Mesodermal cell (in vitro differentiated cells): ENCODE data around the gene SERPINB6. TPM values are rescaled to one million over a fixed set of nuclear protein-coding genes. Genes with fewer than 3 reads are reported as not detected.

ENCODE experiments used
- H3K27ac ChIP-seq: 2 replicates; pipeline ENCODE4 v1.7.0; 2013; ENCODE audit warnings: mild to moderate bottlenecking, low read depth, low read length, moderate library complexity; ENCODE audit not compliant: severe bottlenecking
- H3K36me3 ChIP-seq: 2 replicates; pipeline ENCODE4 v1.7.1; 2013; ENCODE audit warnings: mild to moderate bottlenecking, low read length, moderate library complexity; ENCODE audit not compliant: control insufficient read depth, insufficient read depth
- H3K4me1 ChIP-seq: one replicate; pipeline ENCODE4 v1.7.1; 2013; ENCODE audit warnings: mild to moderate bottlenecking, low read length; ENCODE audit not compliant: insufficient read depth, control insufficient read depth, poor library complexity, severe bottlenecking
- H3K4me3 ChIP-seq: 2 replicates; pipeline ENCODE4 v1.7.0; 2013; ENCODE audit warnings: low read length, control low read depth, mild to moderate bottlenecking; ENCODE audit not compliant: insufficient read depth, poor library complexity, severe bottlenecking; ENCODE audit errors: extremely low read depth
- H3K9me3 ChIP-seq: 2 replicates; pipeline ENCODE4 v1.7.1; 2013; ENCODE audit warnings: mild to moderate bottlenecking, low read length, moderate library complexity; ENCODE audit not compliant: control insufficient read depth
- WGBS, 2 experiments: methylation state at CpG; one replicate each; pipeline ENCODE4 v1.1.5; 2013; ENCODE audit warnings: missing lambda C conversion rate in 2 of 2; ENCODE audit not compliant: insufficient coverage in 2 of 2; 5-methylcytosine and 5-hydroxymethylcytosine counted together
- polyA plus RNA-seq, 2 experiments: library from polyadenylated mRNA; stranded (reverse); fragments of 50-300 nt; gene quantifications; one replicate each; pipeline ENCODE4 v1.2.3, GENCODE V29; 2013

SERPINB6 gene
- 75.6 TPM for polyA plus RNA-seq (2013, experiment 1 of 2)
- 76.2 TPM for polyA plus RNA-seq (2013, experiment 2 of 2)

DNA sequence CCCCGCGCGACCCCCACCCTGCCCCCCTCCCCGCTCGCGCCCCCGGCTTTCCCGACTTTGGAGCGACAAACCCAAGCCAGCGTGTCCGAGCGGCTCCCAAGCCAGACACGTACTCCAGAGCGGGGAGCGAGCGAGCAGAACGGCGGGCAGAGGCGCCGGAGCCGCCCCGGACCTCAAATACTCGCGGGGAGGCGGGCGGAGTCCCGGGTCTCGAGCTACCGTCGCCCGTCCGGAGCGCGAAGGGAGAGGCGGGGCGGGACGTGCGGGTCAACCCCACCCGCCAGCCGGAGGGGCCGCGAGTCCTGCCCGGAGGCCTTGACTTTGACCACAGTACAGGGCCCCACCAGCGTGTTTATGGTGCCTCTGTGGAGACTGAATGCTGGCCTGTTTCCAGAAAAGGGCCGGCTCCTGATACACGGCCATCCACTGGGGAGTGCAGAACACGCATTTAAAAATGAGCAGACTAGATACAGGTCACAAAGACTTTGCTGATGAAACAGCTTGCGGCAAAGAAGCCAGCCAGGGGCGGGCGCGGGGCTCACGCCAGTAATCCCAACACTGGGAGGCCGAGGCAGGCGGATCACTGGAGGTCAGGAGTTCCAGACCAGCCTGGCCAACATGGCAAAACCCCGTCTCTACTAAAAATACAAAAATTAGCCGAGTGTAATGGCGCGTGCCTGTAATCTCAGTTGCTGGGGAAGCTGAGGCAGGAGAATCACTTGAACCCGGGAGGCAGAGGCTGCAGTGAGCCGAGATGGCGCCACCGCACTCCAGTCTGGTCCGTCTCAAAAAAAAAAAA, at the start of gene SERPINB6:
Gene SERPINB6, minus strand, starts transcription at position 148 of the 799 bp plus-strand sequence. CDS start 12,235 bp downstream, outside the sequence.
- H3K36me3 ChIP-seq: no peaks in the 10 kb centered on the region
- 16 to 17% methylated on average over 43 to 47 of the region's 63 CpGs for WGBS, 2 experiments

DNA sequence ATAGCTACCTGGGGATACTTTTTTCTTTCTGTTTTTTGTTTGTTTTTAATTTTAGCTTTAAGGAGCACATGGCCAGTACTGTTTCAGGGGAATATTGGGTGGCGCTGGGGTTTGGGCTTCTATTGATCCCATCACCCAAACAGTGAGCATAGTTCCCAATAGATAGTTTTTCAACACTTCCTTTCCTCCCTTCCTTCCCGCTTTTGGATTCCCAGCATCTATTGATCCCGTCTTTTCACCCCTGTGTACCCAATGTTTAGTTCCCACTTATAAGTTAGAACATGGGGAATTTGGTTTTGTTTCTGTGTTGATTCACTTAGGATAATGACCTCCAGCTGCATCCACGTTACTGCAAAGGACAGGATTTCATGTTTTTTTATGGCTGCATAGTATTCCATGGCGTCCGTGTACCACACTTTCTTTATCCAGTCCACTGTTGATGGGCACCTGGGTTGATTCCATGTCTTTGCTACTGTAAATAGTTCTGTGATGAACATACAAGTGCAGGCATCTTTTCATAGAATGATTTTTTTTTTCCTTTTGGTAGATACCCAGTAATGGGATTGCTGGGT, 48.5 kb upstream of the SERPINB6 start:
- 87 to 90% methylated on average over 4 to 5 of the region's 6 CpGs for WGBS, 2 experiments
- Histone ChIP-seq H3K4me1 (peaks cover 16% of the 10 kb centered on the region), H3K36me3 (peaks cover 22% of the 10 kb centered on the region), H3K9me3 (no peaks in the 10 kb centered on the region), H3K27ac (no peak overlapping the region), H3K4me3 (no peak overlapping the region)

More for the DNA sequence above, at the start of gene SERPINB6:
- Histone ChIP-seq H3K4me3 (peak within 1 kb of the TSS; percentile 52), H3K4me1 (peaks cover 9% of the 10 kb centered on the region), H3K9me3 (no peaks in the 10 kb centered on the region), H3K27ac (peak within 1 kb of the TSS; percentile 30)

DNA sequence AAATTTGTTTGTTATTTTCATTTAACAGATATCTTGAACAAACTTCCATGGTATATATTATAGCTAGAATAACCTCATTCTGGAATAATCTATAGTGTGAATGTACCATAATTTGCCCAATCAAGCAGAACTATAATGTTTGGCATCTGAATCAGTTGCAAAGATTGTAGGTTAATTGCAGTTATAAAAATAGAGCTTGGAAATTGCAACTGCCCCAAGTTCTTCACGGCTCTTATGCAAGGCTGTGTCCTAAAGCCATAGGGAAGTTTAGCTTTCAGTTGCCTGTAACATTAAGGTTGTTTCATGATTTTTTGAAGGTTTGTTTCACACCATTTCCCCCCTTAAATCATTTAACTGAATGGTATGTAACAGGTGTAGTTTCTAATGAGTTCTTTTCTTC, 47.7 kb upstream of the SERPINB6 start:
- 80% methylated on average over 1 of the region's 1 CpG; no CpG with 5 or more reads in 1 of the 2 experiments for WGBS, 2 experiments
- H3K9me3 ChIP-seq: no peaks in the 10 kb centered on the region
- peaks cover 22% of the 10 kb centered on the region for H3K36me3 ChIP-seq
- H3K4me1 ChIP-seq: peaks cover 13% of the 10 kb centered on the region
- no peak overlapping the region for H3K27ac ChIP-seq
- H3K4me3 ChIP-seq: no peak overlapping the region

DNA sequence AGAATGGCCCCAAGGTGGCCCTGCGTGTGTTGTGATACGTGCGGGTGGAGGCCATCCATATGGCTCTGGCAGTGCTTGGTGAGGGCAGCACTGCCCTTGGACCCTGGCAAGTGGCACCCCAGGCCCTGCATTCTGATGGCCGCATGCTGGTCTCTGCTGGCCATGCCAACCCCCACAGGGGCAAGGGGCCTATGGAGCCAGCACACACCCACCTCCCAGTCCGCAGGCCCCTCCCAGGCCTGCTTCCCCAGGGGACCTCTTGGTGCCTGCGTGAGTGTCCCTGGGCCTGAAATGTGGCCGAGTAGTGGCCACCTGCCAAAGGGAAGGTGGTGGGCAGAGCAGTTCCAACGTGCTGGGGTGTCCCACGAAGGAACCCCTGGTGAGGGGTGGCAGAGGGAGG, 45.9 kb upstream of the SERPINB6 start:
- Histone ChIP-seq H3K4me1 (no peaks in the 10 kb centered on the region), H3K36me3 (peaks cover 25% of the 10 kb centered on the region), H3K27ac (no peak overlapping the region), H3K9me3 (peaks cover 3% of the 10 kb centered on the region), H3K4me3 (no peak overlapping the region)
- 90 to 95% methylated on average over 8 to 9 of the region's 9 CpGs for WGBS, 2 experiments

DNA sequence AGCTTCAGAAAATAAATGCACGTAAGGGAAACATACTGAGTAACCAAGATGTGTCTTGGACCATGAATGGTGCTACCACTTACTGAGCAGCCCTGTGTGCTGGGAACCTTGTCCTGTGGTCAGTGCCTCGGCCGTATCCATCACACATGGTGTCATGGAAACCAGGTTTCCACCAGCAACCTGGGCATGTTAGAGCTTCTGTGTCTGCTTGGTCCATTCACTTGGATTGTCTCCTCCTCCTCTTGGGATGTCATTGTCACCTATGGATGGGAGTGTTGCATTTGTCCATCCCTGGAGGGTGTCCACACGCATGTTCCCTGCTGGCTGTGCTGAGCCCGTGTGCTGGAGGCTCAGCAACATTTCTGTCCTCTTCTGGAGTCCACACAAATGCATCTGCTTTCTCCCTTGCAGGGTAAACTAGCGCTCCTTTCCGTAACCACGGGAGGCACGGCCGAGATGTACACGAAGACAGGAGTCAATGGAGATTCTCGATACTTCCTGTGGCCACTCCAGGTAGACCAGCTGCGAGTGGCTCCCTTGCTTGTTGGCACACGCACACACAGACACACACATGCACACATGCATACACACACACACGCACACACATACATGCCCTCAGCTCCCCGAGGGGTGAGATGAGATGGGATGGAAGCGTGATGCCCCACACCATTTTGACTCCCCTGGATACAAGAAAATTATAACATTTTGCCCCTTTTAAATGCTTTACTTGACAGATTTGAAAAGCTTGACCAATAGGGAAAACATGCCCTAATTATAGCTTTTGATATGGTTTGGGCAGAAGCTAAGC, 45.3 kb upstream of the SERPINB6 start:
- Histone ChIP-seq H3K27ac (no peak overlapping the region), H3K36me3 (peaks cover 32% of the 10 kb centered on the region), H3K9me3 (peaks cover 10% of the 10 kb centered on the region), H3K4me3 (no peak overlapping the region), H3K4me1 (no peaks in the 10 kb centered on the region)
- WGBS, 2 experiments: 95 to 99% methylated on average over 11 to 13 of the region's 17 CpGs

DNA sequence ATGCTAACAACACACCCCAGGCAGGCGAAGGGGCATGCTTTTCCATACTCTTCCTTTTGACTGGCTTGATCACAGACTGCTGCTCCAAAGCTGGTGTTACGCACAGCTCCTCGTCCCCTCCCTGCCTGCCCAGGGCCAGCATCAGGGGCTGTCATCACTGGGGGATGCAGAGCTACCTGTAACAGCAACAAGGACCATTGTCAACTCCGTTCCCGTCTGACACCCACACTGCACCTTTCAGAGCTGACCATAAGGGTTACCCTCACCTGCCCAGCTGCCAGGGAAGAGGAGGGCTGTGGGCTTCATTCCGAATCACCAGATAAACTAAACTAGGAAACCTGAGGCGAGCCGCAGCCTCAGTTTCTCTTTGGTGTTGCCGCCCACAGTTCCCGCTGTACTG, 43.8 kb upstream of the SERPINB6 start:
- no peak overlapping the region for H3K4me3 ChIP-seq
- no peaks in the 10 kb centered on the region for H3K4me1 ChIP-seq
- WGBS, 2 experiments: 93 to 94% methylated on average over 7 to 8 of the region's 10 CpGs
- H3K27ac ChIP-seq: no peak overlapping the region
- peaks cover 19% of the 10 kb centered on the region for H3K9me3 ChIP-seq
- H3K36me3 ChIP-seq: peaks cover 42% of the 10 kb centered on the region

DNA sequence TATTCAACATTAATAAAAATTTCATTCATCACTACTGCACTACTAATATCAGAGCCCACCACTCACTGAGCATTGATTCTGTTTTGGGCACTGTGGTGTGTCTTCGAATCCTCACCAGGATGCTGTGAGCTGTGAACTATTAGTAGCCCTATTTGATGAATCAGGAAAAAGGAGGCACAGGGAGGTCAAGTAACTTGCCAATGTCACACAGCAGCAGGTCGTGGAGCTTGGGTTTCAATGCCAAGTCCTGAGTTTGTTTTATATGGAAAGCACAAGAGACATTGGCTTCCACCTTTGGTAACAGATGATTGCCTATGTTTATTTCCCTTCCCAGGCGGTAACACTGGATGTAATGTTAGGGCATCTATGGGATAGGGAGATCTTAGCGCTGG, 43.3 kb upstream of the SERPINB6 start:
- H3K27ac ChIP-seq: no peak overlapping the region
- no peak overlapping the region for H3K4me3 ChIP-seq
- WGBS, 2 experiments: 98 to 100% methylated on average over 4 of the region's 4 CpGs
- H3K9me3 ChIP-seq: peaks cover 19% of the 10 kb centered on the region
- H3K36me3 ChIP-seq: peaks cover 41% of the 10 kb centered on the region
- H3K4me1 ChIP-seq: no peaks in the 10 kb centered on the region

DNA sequence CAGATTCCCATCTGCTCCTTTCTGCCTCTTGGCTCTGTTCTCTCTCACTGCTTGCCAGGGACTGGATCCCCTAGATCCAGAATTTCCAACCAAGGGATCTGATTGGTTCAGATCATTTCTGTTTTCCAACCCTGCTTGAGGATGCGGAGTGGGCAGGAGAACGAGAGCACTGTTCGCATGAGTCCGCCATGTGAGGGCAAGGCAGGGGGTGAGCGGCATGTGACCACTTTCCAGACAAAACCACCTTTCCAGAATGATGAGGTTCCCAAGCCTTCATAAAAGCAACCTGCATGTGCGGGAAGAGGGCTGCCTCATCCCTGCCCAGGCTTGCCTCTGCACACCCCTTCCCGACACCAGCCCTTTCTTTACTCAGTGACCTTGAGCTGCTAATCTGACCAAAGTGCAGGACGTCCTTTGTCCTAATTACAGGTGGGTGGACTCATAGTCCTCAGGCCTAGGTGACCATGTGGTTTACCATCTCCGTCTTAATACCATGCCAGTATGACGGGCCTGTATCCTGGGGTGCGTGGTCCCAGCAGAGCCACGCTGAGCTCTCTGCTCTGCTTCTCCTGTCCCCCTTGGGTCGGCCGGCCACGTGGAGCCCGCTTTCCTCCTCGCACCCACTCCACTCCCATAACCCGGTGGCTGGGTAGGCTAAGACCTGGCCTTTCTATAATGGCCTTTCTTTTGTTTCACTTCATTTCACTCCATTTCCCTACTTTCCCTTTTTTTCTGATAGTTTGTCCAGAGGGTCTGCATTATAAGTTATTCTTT, 42.7 kb upstream of the SERPINB6 start:
- H3K27ac ChIP-seq: no peak overlapping the region
- WGBS, 2 experiments: 94 to 96% methylated on average over 18 of the region's 18 CpGs
- peaks cover 42% of the 10 kb centered on the region for H3K36me3 ChIP-seq
- H3K4me3 ChIP-seq: no peak overlapping the region
- H3K9me3 ChIP-seq: peaks cover 19% of the 10 kb centered on the region
- H3K4me1 ChIP-seq: no peaks in the 10 kb centered on the region

DNA sequence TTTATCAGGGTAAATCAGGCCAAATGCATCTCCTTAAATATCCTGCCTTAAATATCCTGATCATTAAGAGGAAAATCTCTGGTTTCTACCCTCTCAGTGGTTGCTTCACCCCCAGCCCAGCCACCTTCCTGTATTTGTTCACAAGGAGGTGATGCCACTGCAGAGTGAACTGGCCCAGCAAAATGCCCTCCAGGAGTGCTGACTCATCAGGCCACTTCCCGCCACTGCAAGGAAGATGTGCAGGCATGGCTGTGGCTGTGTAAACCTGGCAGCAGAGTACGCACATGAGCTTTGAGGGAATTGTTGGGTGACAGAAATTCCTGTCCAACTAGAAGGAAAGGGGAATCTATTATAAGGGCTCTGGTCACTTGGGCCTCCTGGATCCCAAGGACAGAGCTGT, 42.1 kb upstream of the SERPINB6 start:
- H3K9me3 ChIP-seq: peaks cover 19% of the 10 kb centered on the region
- H3K4me3 ChIP-seq: no peak overlapping the region
- 94 to 100% methylated on average over 2 of the region's 2 CpGs for WGBS, 2 experiments
- H3K36me3 ChIP-seq: peaks cover 46% of the 10 kb centered on the region
- H3K27ac ChIP-seq: no peak overlapping the region
- no peaks in the 10 kb centered on the region for H3K4me1 ChIP-seq

DNA sequence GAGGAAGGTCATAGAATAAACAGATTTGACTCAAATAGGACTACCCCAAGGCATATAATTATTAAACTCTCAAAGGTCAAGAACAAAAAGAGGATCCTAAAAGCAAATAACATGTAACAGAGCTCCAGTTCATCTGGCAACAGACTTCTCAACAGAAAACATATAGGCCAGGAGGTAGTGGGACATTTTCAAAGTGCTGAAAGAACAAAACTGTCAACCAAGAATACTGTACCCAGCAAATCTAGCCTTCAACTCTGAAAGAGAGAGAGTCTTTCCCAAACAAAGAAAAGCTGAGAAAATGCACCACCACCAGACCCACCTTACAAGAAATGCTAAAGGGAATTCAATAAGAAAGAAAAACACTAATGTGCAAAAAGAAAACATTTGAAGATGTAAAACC, 40.2 kb upstream of the SERPINB6 start:
- Histone ChIP-seq H3K4me3 (no peak overlapping the region), H3K27ac (no peak overlapping the region), H3K9me3 (peaks cover 19% of the 10 kb centered on the region), H3K4me1 (no peaks in the 10 kb centered on the region), H3K36me3 (peaks cover 51% of the 10 kb centered on the region)
